Retinal pigment epithelial cell (primary cell): ENCODE results near the gene SCAI.
"Not testable (repeated sequence)": the region's sequence is repeated elsewhere in the genome, so short reads cannot be mapped to it uniquely, and the experiment has no call there.

ENCODE experiments used
- DNase-seq: peaks from one replicate; pipeline ENCODE4 v3.0.0-alpha.2; 2010; ENCODE audit warnings: low read depth
- H3K4me3 ChIP-seq: 2 replicates; pipeline ENCODE4 v1.5.1; 2011; ENCODE audit warnings: mild to moderate bottlenecking, low read length, control low read depth, moderate library complexity
- TF ChIP-seq, protein P1 (sequence below): conservative IDR thresholded peaks from 2 replicates; pipeline ENCODE4 v1.5.1; 2011; ENCODE audit warnings: low read depth, low read length, control low read depth, inconsistent platforms

The SCAI gene

GRCh38 chr9:125180876-125181275 is 37.5 kb upstream of the SCAI start:
- DNase-seq: no peak
- no peak overlapping the region for H3K4me3 ChIP-seq
- TF ChIP-seq, protein P1, sequence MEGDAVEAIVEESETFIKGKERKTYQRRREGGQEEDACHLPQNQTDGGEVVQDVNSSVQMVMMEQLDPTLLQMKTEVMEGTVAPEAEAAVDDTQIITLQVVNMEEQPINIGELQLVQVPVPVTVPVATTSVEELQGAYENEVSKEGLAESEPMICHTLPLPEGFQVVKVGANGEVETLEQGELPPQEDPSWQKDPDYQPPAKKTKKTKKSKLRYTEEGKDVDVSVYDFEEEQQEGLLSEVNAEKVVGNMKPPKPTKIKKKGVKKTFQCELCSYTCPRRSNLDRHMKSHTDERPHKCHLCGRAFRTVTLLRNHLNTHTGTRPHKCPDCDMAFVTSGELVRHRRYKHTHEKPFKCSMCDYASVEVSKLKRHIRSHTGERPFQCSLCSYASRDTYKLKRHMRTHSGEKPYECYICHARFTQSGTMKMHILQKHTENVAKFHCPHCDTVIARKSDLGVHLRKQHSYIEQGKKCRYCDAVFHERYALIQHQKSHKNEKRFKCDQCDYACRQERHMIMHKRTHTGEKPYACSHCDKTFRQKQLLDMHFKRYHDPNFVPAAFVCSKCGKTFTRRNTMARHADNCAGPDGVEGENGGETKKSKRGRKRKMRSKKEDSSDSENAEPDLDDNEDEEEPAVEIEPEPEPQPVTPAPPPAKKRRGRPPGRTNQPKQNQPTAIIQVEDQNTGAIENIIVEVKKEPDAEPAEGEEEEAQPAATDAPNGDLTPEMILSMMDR: no peak

- H3K4me3 ChIP-seq, DNase-seq: not testable (repeated sequence)
Observed at GRCh38 chr9:125179776-125180175, 36.4 kb upstream of the SCAI start.

- TF ChIP-seq, protein P1: no peak
- H3K4me3 ChIP-seq: no peak overlapping the region
- no peak for DNase-seq
Observed at GRCh38 chr9:125177888-125178287, 34.6 kb upstream of the SCAI start.

GRCh38 chr9:125176636-125177035 is 33.3 kb upstream of the SCAI start:
- H3K4me3 ChIP-seq: no peak overlapping the region
- no peak for DNase-seq
- TF ChIP-seq, protein P1: no peak

GRCh38 chr9:125172031-125172755 is 28.9 kb upstream of the SCAI start:
- peak; percentile 48 for DNase-seq
- TF ChIP-seq, protein P1: no peak
- no peak overlapping the region for H3K4me3 ChIP-seq

- no peak for DNase-seq
- H3K4me3 ChIP-seq: no peak overlapping the region
- TF ChIP-seq, protein P1: no peak
Observed at GRCh38 chr9:125169895-125170294, 26.6 kb upstream of the SCAI start.

- no peak overlapping the region for H3K4me3 ChIP-seq
- TF ChIP-seq, protein P1: no peak
- no peak for DNase-seq
Observed at GRCh38 chr9:125166762-125167161, 23.4 kb upstream of the SCAI start.

GRCh38 chr9:125162891-125163290 is 19.6 kb upstream of the SCAI start:
- H3K4me3 ChIP-seq, DNase-seq: not testable (repeated sequence)
